ENCODE results near the gene ZNRF4.

- TF ChIP-seq USF1 (CRISPR knock-in tag; IDR thresholded peaks at IDR 0.05), result no peak
- no peak for TF ChIP-seq PREB (CRISPR knock-in tag; IDR thresholded peaks at IDR 0.05; ENCODE audit: borderline replicate concordance)
- TF ChIP-seq MAX (CRISPR knock-in tag; IDR thresholded peaks at IDR 0.05), result no peak
These were observed 9.6 kb upstream of the ZNRF4 start for GRCh38 chr19:5445561-5446055.

Data from WTC11 (cell line).